Hepatocyte (in vitro differentiated cells): ENCODE results near the gene RASGRF1. TPM values are rescaled to one million over a fixed set of nuclear protein-coding genes. Genes with fewer than 3 reads are reported as not detected.

Experiments
- DNase-seq: peaks from one replicate; pipeline ENCODE4 v3.0.0-alpha.2; 2016; ENCODE audit warnings: low spot score
- H2AFZ ChIP-seq: fragments of 200-600 bp; sonication (generic); 2 replicates; pipeline ENCODE4 v1.6.0; 2016; ENCODE audit warnings: antibody characterized with exemption, mild to moderate bottlenecking
- H3K27ac ChIP-seq: fragments of 200-600 bp; sonication (generic); 2 replicates; pipeline ENCODE4 v1.5.1; 2016; ENCODE audit warnings: mild to moderate bottlenecking
- H3K27me3 ChIP-seq: fragments of 200-600 bp; sonication (generic); 2 replicates; pipeline ENCODE4 v1.6.1; 2016
- H3K36me3 ChIP-seq: fragments of 200-600 bp; sonication (generic); replicated peaks from 2 replicates; pipeline ENCODE4 v1.5.1; 2016; ENCODE audit warnings: low read depth; ENCODE audit not compliant: insufficient read depth
- H3K4me1 ChIP-seq: fragments of 200-600 bp; sonication (generic); 2 replicates; pipeline ENCODE4 v1.5.1; 2016; ENCODE audit warnings: mild to moderate bottlenecking, moderate library complexity; ENCODE audit not compliant: insufficient read depth
- H3K4me2 ChIP-seq: fragments of 200-600 bp; sonication (generic); 2 replicates; pipeline ENCODE4 v1.6.0; 2016
- H3K4me3 ChIP-seq: fragments of 200-600 bp; sonication (generic); 2 replicates; pipeline ENCODE4 v1.5.1; 2016; ENCODE audit warnings: mild to moderate bottlenecking
- H3K79me2 ChIP-seq: fragments of 200-600 bp; sonication (generic); 2 replicates; pipeline ENCODE4 v1.6.0; 2017; ENCODE audit warnings: mild to moderate bottlenecking
- H3K9me2 ChIP-seq: fragments of 200-600 bp; sonication (generic); replicated peaks from 2 replicates; pipeline ENCODE4 v1.6.0; 2017; ENCODE audit warnings: mild to moderate bottlenecking; ENCODE audit not compliant: insufficient read depth
- H3K9me3 ChIP-seq: fragments of 200-600 bp; sonication (generic); 2 replicates; pipeline ENCODE4 v1.5.1; 2016; ENCODE audit warnings: low read depth, mild to moderate bottlenecking
- H4K20me1 ChIP-seq: fragments of 200-600 bp; sonication (generic); 2 replicates; pipeline ENCODE4 v1.6.0; 2016; ENCODE audit warnings: mild to moderate bottlenecking; ENCODE audit not compliant: insufficient read depth, poor library complexity, severe bottlenecking
- CTCF ChIP-seq: fragments of 200-600 bp; sonication (generic); IDR thresholded peaks from 2 replicates; pipeline ENCODE4 v1.5.1; 2016; ENCODE audit warnings: antibody characterized with exemption, mild to moderate bottlenecking; ENCODE audit not compliant: poor library complexity
- EZH2 ChIP-seq: fragments of 200-600 bp; sonication (generic); IDR thresholded peaks from 2 replicates; pipeline ENCODE4 v1.6.1; 2016; ENCODE audit warnings: antibody characterized with exemption, mild to moderate bottlenecking, borderline replicate concordance
- EZH2phosphoT487 ChIP-seq: fragments of 200-600 bp; sonication (generic); IDR thresholded peaks from one replicate; pipeline ENCODE4 v1.6.1; 2018; ENCODE audit warnings: antibody characterized with exemption, mild to moderate bottlenecking, low read depth, moderate library complexity; ENCODE audit not compliant: unreplicated experiment, severe bottlenecking
- WGBS: methylation state at CpG from one replicate; pipeline ENCODE4 v1.1.6; 2016; ENCODE audit warnings: low lambda C conversion rate; ENCODE audit errors: missing lambda C conversion rate; 5-methylcytosine and 5-hydroxymethylcytosine counted together
- polyA plus RNA-seq: library from polyadenylated mRNA; unstranded; fragments of >200 nt; fragmentation: Nextera tagmentation; extraction: Ambion mirVana; gene quantifications from 2 replicates; pipeline ENCODE4 v1.2.1, GENCODE V29; 2016
- total RNA-seq: library from RNA; depleted of rRNA; stranded (reverse); fragments of >200 nt; gene quantifications from 2 replicates; pipeline ENCODE4 v1.2.3, GENCODE V29; 2014

The RASGRF1 gene
- total and polyA plus RNA-seq, 2 experiments from 2014 or later = 0.52 to 1.5 TPM

GRCh38 chr15:78957416-78958093 lies 133.0 kb downstream of the RASGRF1 start:
- H3K36me3 ChIP-seq = no peaks in the 10 kb centered on the region
- H4K20me1 ChIP-seq = no peaks in the 10 kb centered on the region
- WGBS = 85% methylated on average over 9 of the region's 9 CpGs
- no peak overlapping the region for H3K27ac ChIP-seq
- no peak for DNase-seq
- H3K4me1 ChIP-seq = no peaks in the 10 kb centered on the region
- no peaks in the 10 kb centered on the region for H3K9me2 ChIP-seq
- H3K4me2 ChIP-seq = no peak overlapping the region
- no peak overlapping the region for H3K4me3 ChIP-seq
- no peaks in the 10 kb centered on the region for H3K9me3 ChIP-seq
- H3K27me3 ChIP-seq = no peaks in the 10 kb centered on the region
- H3K79me2 ChIP-seq = no peaks in the 10 kb centered on the region
- no peak overlapping the region for H2AFZ ChIP-seq
- TF ChIP-seq EZH2 (no peak), CTCF (no peak), EZH2phosphoT487 (no peak)

- H3K4me2 ChIP-seq = no peak overlapping the region
- H4K20me1 ChIP-seq = no peaks in the 10 kb centered on the region
- H3K79me2 ChIP-seq = no peaks in the 10 kb centered on the region
- H3K4me1 ChIP-seq = peaks cover 3% of the 10 kb centered on the region
- H3K36me3 ChIP-seq = no peaks in the 10 kb centered on the region
- H2AFZ ChIP-seq = no peak overlapping the region
- no peak overlapping the region for H3K4me3 ChIP-seq
- H3K9me3 ChIP-seq = no peaks in the 10 kb centered on the region
- no peak overlapping the region for H3K27ac ChIP-seq
- DNase-seq = no peak
- no peaks in the 10 kb centered on the region for H3K27me3 ChIP-seq
- no peak for TF ChIP-seq EZH2phosphoT487
- no peak for TF ChIP-seq EZH2
- TF ChIP-seq CTCF = no peak
- 71% methylated on average over 1 of the region's 1 CpG for WGBS
- no peaks in the 10 kb centered on the region for H3K9me2 ChIP-seq
These were observed 133.6 kb downstream of the RASGRF1 start for GRCh38 chr15:78956937-78957336.

- no peaks in the 10 kb centered on the region for H3K9me3 ChIP-seq
- TF ChIP-seq CTCF (no peak), EZH2phosphoT487 (no peak), EZH2 (no peak)
These were observed 135.2 kb downstream of the RASGRF1 start for GRCh38 chr15:78955355-78955754.

More at GRCh38 chr15:78955355-78955754, 135.2 kb downstream of the RASGRF1 start:
- Histone ChIP-seq H3K4me3 (no peak overlapping the region), H3K9me2 (no peaks in the 10 kb centered on the region), H2AFZ (no peak overlapping the region), H3K27me3 (no peaks in the 10 kb centered on the region), H3K79me2 (no peaks in the 10 kb centered on the region), H3K4me1 (peaks cover 16% of the 10 kb centered on the region), H3K36me3 (no peaks in the 10 kb centered on the region), H4K20me1 (no peaks in the 10 kb centered on the region), H3K27ac (no peak overlapping the region), H3K4me2 (no peak overlapping the region)
- no peak for DNase-seq
- WGBS = 94% methylated on average over 5 of the region's 5 CpGs
